Inferior parietal cortex (tissue), 1 donor: Measurements from ENCODE around the gene WSCD2.

ENCODE experiments used
- DNase-seq: peaks from one replicate; pipeline ENCODE4 v3.0.0-alpha.2; 2016; ENCODE audit errors: extremely low spot score

WSCD2 gene

GRCh38 chr12:108129017-108129812 lies at the start of gene WSCD2:
TSS of gene WSCD2 (plus strand) at chr12:108129288. CDS start at chr12:108195833, 66,545 bp downstream.
- no peak for DNase-seq

DNA sequence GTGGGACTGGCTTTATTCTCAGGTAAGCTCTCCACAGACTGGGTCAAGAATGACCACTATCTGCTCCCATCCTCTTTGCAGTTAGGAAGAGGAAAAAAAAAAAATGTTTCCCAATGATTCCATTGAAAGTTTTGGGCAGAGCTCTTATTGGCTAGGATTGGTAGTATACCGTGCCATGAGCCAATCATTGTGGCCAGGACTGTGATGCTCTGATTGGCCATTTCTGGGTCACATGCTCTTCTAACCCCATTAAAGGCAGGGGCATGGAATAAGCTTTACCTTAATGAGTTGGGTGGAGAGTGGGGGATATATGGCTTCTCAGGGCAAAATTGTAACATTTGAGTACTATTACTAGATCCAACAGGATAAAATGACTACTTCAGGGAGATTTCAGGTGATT lies 49.4 kb upstream of the WSCD2 start:
- DNase-seq, result no peak

- DNase-seq, result no peak
These were observed 48.7 kb upstream of the WSCD2 start for GRCh38 chr12:108080363-108080762.

DNA sequence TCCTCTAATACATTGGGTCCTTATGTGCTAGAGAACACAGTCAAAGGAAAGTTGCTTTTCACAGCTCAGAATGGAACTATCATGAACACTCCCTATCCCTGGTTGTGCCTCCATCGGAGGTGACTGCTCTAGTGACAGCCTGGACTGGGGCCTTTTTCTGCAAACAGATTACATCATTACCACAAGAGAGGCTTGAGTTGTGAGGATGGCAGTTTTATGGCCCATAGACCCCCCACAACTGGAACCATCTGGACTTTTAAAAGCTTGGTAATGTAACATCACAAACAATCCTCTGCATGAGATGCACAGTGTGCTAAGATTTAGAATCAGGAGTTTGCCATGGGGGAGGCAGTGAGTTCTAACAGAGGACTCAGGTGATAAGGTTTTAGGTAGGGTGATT lies 46.6 kb upstream of the WSCD2 start:
- DNase-seq, result no peak

- no peak for DNase-seq
These were observed 41.2 kb upstream of the WSCD2 start for GRCh38 chr12:108087900-108088299.

DNA sequence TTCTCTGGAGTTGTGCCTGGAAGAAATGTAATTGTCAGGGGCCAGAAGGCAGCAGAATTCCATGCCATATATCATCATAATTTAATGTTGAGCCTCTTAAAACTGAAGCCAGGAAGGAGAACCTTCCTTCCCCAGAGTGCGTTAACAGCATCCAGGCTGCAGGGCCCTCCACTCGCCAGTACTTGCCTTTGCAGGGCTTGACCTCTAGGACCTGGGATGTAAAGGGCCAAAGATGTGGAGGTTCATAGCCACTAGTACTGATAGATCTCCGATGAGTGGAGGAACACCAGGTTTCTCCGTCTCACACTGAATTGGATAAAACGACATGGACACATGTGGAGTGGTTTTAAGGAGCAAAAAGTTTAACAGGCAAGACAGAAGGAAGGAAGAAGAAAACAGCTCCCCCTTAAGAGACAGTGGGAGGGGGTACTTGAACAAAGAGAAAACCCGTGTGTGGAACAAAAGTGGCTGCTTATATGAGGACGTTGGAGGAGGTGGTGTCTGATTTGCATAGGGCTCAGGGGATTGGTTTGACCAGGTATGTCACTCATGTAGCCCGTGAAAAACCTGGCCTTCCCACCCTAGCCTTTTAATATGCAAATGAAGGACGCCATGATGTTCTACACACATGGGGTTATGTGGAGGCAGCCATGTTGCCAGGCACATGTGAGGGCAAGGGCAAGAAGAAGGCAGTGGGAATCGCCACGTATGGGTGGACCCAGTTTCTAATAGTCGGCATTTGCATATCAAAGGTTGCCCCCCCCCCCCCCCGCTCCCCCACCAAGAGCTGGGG lies 38.8 kb upstream of the WSCD2 start:
- no peak for DNase-seq

DNA sequence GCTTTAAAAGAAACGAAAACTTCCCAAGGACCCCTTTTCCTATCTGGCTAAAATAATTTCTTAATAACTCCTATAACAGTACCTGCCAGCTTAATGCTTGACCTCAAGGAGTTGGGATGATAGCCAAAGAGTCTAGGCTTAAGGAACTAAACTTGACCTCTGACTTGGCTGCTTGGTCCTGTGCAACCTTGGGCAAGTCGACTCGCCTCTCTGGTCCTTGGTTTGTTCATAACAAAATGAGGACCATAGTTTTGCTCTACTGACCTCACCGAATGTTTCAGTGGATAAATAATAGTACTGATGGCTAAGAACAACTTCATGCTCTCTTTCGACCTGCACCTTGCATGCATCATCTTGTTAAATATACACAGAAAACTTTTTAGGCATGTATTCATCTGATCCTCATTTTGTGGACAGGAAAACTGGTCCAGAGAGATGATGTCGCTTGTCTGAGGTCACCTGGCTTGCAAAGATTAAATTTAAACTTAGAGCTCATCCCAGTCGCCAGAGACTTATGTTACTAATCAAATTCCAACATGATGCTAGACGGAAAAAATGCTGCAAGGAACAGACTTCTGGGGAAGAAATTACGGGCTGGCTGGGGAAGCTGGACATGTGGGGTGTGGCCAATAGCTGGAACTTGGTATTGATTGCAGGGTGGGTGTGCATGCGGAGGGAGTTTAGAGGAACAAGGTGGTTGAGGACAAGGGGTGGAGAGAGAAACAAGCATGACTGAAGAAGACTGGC lies 38.0 kb upstream of the WSCD2 start:
- no peak for DNase-seq

- DNase-seq, result no peak
These were observed 37.4 kb upstream of the WSCD2 start for GRCh38 chr12:108091679-108092051.

GRCh38 chr12:108093209-108093608 lies 35.9 kb upstream of the WSCD2 start:
- no peak for DNase-seq

- no peak for DNase-seq
These were observed 34.9 kb upstream of the WSCD2 start for GRCh38 chr12:108094056-108094649.

- DNase-seq, result no peak
These were observed 31.8 kb upstream of the WSCD2 start for GRCh38 chr12:108097160-108097911.

GRCh38 chr12:108098374-108098773 lies 30.7 kb upstream of the WSCD2 start:
- DNase-seq, result no peak

DNA sequence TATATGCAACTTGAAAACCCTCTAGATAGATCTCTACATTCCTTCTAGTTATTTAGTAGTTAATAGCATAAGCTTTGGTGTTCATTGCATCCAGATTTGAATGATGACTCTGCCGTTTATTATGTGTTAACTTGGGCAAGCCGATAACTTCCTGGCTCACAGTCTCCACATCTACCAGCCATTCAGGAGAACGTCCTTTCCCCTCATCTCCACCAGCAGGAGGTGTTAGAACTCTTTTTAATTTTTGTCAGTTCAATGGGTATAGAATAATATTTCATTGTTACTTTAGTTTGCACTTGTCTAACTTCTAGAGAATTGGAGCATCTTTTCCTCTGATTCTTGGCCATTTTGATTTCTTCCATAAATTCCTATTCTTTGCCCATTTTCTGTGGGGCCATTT lies 30.0 kb upstream of the WSCD2 start:
- peak; percentile 11 for DNase-seq

DNA sequence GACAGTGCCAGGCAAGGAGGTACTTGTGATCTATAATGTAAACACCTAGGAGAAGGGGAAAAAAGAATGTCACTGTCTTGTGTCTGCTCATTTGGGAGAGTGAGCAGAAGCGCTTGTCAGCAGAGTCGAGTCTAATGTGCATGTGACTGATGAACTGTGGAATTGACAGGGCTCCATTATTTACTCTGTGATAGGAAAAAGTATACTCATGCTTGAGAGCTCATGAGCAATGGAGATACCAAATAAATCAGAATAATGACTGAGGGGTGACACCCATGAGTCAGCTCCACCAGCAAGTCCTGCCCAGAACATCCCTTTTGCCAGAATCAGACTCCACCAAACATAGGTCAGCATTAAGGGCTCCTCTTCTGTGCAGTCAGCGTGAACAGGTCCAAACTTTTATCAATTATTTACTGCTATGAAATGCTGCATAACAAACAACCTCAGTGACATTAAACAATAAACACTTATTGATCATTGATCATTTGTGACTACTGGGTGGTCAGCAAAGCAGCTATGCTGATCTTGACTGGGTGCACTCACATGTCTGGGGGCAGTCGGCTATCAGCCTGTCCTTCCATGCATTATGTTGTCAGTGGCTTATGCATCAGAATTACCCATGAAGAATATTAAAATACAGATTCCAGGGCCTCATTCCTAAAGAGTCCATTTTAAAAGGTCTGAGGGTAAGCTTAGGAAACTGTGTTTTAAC lies 29.2 kb upstream of the WSCD2 start:
- no peak for DNase-seq

- DNase-seq, result no peak
These were observed 27.4 kb upstream of the WSCD2 start for GRCh38 chr12:108101605-108102175.

- DNase-seq, result no peak
These were observed 26.7 kb upstream of the WSCD2 start for GRCh38 chr12:108102363-108102762.

- DNase-seq, result no peak
These were observed 26.0 kb upstream of the WSCD2 start for GRCh38 chr12:108103087-108103486.

DNA sequence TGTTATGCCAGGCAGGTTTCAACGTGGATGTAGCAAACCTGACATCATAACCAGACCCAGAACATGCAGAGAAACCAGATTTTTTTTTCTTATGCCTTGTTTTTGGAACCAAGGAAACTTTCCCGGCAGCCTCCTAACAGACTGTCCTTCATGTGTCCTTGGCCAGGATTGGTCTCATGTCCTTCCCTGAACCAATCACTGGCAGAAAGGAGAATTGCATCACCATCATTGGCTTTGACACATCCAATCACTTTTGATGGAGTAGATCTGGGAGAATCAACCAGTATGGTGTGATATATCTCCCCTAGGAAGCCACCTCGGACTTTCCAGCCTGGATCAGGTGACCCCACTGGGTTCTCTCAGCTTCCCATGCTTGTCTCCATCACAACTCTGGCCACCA lies 25.6 kb upstream of the WSCD2 start:
- no peak for DNase-seq

DNA sequence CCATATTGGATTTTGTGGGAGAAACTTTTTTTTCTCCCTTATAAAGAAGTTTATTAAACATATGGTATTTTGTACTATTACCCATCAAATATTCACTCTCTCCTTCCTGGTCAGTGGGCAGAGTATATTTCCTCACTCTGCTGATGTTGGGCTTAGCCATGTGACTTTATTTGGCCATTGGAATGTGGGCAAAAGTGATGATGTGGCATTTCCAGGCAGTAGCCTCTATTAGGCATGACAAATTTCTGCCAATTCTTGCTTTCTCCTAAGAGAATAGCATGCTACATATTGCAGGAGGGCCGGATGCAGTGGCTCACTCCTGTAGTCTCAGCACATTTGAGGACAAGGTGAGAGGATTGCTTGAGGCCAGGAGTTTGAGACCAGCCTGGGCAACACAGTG lies 24.4 kb upstream of the WSCD2 start:
- DNase-seq, result no peak

DNA sequence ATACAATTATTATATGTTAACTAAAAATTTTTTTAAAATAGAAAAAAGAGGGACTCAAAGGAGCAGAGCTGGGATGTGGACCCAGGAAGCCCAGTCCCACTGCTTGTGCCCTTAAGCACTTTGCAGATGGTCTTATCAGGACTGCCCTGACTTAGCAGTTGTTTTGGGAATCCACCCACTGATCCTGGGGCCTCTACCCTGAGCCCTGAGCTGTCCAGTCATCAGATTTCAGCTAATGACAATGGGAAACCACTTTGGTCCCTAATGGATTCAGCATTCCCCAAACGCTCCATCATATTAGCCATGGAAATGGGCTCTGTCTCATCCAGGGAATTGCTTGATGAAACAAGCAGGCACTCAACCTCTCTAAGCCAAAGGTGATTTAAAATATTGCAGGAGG lies 22.5 kb upstream of the WSCD2 start:
- DNase-seq, result no peak
